Dermis blood vessel endothelial cell (primary cell): Measurements from ENCODE around the gene ZFAND3. TPM values are rescaled to one million over a fixed set of nuclear protein-coding genes. Genes with fewer than 3 reads are reported as not detected.
"Not testable (repeated sequence)": the region's sequence is repeated elsewhere in the genome, so short reads cannot be mapped to it uniquely, and the experiment has no call there.

ENCODE experiments used
- DNase-seq: peaks from one replicate; pipeline ENCODE4 v3.0.0; 2010
- total RNA-seq: library from RNA; depleted of rRNA; stranded (reverse); fragments of >200 nt; gene quantifications from 2 replicates; pipeline ENCODE4 v1.2.3, GENCODE V29; 2014

ZFAND3 gene
- total RNA-seq, 1 donor from 2014 or later, result 16.7 TPM

DNA sequence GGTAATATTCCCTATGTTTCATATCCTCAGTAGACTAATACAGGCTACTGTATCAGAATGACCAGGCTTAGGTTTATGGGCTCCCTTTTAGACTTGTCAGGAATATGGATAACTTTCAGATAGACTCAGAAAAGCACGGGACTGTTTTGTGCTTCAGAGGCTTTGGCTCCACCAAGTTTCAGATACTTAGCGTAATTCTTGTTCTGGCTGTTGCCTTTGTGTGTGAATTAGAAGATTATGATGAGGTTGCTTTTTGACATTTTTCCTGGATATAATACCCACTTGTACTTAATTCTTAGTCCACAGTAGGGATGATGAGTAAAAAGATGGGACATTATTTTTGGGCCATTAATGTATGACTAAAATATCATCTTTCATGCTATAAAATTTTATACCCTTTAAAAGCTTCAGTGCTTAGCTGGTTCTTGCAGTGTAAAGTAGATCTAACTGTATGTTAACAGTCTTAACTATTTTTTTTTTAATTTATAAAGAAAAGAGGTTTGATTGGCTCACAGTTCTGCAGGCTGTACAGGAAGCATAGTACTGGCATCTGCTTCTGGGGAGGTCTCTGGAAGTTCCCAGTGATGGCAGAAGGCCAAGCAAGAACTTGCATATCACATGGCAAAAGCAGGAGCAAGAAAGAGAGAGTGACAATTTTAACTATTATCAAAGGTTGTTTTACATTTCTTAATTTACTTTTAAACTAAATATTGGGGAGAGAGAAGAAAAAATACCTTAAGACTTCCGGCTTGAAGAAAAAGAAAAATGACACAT lies 120.7 kb downstream of the ZFAND3 start:
- peak; percentile 82 for DNase-seq

DNA sequence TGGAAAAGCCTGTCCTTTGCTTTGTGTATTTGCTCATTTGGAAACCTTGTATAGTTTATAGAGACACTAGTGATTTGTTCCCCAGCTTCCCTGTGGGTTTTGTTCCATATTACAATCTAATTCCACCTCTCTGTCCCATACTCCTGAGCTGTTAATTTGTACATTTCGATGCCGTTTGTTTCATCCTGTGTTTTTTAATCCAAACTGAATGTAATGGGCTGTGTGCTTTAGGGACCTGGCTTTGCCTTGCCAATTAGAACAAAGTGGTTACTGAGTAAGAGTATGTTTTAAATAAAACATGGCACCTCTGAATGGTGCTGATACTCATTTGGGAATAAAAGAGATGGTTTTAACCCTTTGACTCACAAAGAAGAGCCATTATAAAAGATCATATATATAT lies 122.3 kb downstream of the ZFAND3 start:
- no peak for DNase-seq

DNA sequence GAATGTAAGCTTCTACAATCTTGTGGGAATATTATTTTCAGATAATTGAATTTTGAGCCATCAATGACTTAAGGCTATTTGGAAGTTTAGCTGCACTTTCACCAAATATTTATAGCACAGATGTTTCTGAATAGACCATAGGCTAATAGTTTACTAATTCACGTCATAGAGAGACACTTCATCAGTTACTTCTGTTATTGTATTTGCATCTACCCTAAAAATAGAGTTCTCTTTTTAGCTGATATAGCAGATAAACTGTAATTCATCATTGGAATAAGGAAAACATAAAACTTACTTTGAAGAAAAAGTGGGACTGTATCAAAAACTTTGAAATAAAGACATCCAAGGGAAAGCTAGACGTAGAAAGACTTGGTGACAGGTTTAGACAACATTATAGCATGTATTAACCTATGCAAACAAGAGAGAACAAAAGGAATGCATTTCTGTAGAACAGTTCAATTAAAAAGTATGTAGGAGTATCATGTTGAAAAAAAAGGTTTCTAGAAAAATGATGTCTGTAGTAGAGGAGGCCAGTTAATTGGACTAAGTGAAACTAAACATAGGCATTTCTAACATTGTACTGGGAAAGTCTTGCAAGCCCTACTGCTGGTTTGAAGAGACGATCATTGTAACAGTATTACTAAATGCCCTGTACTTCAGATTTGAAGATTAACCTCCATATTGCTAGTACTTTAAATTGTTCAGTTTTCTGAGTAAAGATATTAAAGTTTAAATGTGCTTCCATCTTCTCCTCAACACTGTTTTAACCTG lies 123.3 kb downstream of the ZFAND3 start:
- no peak for DNase-seq

DNA sequence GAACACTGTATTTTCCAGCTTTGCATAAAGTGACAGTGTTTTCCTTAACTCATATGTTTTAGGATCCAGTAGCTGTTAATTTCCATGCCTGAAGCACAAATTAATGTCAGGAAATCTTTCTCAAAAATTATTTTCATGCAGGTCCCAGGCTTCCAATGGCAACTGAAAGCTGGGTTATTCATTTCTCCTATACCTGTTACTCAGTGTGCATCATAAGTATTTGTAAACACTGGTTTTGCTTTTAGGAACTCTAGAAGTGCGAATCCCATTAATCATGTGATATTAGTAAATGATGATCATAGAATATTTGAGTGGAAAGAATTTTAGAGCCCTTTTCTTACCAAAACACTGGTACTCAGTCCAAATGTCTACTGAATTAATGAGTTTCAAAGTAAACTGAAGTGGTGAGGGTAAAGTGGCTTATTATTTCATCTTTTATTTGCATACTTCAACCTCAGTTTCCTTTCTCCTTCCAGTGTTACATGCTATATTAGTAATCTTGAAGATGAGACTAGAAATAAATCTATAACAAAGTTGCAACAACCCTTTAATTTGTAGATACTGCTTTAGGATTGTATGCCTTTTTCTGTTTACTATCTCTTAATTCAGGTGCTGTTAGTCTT lies 124.0 kb downstream of the ZFAND3 start:
- DNase-seq, result no peak

DNA sequence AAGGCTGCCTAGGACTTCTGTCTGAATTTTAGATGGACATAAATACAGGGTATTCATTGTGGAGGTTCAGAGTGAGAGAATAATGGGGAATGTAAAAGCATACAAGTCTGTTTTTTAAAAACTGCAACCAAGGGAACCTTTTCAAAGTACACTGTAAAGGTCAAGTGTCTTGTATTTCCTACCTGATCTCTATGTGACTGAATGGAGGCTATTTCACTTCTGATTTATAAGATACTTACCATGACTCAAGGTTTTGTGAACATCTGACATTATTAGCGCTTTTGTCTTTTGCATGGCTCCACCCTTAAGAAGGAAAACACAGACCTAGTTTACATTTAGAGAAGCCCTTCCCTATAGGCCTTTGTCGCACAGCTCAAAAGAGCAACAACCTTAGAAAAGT lies 126.5 kb downstream of the ZFAND3 start:
- no peak for DNase-seq

DNA sequence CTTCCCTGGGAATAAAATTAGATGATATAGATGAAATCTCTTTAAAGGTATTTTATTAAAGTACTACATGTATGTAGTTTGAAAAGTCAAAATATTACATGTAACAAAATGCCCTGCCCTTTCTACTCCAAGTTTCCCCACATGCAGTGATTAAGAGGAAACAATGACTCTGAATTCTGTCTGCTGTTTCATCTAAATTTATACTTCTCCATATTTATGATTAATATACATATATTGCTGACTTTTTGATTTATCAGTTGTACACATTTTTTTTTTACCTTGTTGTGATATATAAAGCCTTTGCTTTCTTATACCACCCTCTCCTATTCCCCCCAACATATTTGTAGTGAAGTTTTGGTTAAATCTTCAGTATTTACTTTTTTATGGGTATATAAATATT lies 127.9 kb downstream of the ZFAND3 start:
- no peak for DNase-seq

DNA sequence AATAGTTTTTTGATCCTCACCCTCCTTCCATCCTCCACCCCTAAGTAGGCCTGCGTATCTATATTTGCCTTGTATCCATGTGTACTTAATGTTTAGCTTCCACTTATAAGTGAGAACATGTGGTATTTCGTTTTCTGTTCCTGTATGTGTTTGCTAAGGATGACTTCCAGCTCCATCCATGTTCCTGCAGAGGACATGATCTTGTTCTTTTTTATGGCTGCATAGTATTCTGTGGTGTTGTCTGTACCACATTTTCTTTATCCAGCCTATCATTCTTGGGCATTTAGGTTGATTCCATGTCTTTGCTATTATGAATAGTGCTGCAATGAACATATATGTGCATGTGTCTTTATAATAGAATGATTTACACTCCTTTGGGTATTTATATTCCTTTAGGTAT lies 129.1 kb downstream of the ZFAND3 start:
- not testable (repeated sequence) for DNase-seq

DNA sequence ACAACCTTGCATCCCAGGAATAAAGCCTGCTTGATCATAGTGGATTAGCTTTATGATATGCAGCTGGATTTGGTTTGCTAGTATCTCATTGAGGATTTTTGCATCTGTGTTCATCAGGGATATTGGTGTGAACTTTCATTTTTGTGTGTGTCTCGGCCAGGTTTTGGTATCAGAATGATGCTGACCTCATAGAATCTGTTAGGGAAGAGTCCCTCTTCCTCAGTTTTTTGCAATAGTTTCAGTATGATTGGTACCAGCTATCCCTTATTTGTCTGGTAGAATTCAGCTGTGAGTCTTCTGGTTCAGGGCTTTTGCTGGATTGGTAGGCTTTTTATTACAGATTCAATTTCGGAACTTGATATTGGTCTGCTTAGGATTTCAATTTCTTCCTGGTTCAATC lies 132.5 kb downstream of the ZFAND3 start:
- DNase-seq, result no peak

DNA sequence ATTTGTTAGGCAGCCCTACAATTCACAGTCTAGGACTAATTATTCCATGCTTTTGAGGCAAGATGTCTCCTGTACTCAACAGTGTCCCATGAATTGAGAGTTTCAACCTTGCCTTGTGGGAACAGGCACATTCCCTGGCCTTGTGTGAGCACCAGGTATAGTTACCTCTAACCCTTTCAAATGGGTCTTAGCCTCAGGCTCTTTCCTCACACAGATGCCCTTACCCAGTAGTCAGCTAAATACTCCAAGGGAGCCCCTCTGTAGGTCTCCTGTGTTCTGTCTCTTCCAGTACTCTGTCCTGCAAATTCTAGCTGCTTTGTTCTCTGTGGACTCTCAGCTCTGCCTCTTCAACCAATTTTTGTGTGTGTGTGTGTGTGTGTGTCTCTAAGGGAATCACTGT lies 135.3 kb downstream of the ZFAND3 start:
- no peak for DNase-seq

DNA sequence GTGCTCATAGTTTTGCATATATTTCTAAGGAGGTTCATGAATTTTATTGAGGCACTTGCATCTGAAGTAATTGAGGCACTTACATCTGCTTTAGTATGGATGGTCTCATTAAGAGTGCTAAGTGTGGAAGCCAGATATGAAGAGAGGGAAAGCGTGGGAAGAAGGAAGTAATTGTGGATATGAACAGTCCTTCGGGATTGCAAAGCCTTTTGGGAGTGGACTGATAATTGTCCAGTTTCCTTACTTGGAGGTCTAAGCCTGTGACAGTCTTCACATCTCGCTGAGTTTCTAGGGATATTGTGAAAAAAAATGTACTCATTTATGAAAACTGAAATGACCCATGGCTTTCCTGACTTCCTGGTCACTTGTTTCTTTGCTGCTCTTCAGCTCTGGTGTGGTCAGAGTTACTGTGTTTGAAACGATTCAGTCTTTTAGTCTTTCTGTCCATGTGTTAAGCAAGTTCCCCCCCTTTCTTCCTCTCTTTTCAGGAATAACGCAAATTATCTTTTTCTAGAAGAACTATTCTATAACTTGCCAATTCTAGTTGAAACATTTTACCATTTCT lies 137.3 kb downstream of the ZFAND3 start:
- peak; percentile 11 for DNase-seq

DNA sequence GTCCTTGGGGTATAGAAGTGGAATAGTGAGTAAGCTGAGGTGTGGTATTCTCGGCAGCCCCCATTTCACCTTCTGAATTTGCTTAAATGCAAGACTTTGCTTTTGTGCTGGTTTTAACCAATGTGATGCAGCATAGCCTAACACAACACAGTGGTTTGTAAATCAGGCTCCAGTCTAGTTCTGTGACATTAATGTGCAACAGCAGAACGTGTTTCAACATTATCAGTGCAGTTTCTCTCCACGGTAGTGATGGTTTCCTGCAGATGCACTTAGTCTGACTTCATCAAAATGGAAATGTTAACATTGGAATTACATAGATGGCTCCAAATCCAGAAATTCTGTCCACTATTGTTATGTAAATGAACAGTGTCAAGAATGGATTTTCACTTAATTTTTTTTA lies 139.5 kb downstream of the ZFAND3 start:
- DNase-seq, result no peak

DNA sequence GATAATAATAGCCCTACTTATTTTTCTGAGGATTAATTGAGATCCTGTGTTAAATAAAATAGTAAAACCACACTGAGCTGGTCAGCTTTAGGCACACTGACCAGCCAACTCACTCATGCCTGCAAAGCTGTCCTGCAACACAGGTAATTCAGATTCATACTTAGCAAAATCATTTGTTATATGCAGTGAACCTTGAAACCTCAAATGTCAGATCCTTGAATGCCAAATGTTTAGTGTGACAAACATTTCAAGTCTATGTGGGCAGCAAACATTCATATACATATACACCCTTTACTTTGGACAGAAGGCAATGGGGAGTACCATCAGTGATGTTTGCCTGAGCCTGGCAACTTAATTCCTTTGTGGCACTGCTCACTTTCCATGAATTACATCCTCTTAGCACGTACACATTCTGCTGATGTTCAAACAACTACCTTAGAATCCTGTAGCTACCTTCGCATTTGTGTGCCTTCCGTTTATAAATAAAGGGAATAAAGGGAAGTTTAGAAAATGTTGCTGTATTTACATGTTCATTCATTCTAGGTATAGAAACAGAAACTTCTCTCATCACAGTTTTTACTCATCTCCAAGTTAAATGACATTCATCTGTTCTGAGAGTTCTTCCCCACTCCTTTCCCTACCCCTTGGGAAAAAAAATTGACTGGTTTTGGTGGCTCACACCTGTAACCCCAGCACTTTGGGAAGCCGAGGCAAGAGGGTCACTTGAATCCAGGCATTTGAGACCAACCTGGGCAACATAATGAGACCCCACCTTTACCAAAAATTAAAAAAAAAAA lies 140.8 kb downstream of the ZFAND3 start:
- no peak for DNase-seq

DNA sequence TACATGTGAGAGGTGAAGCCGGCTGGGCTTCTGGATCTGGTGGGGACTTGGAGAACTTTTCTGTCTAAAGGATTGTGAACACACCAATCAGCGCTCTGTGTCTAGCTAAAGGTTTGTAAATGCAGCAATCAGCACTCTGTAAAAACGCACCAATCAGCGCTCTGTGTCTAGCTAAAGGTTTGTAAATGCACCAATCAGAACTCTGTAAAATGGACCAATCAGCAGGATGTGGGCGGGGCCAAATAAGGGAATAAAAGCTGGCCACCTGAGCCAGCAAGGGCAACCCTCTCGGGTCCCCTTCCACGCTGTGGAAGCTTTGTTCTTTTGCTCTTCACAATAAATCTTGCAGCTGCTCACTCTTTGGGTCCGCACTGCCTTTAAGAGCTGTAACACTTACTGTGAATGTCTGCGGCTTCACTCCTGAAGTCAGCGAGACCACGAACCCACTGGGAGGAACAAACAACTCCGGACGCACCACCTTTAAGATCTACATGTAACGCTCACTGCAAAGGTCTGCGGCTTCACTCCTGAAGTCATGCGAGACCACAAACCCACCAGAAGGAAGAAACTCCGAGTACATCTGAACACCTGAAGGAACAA lies 143.1 kb downstream of the ZFAND3 start:
- not testable (repeated sequence) for DNase-seq

DNA sequence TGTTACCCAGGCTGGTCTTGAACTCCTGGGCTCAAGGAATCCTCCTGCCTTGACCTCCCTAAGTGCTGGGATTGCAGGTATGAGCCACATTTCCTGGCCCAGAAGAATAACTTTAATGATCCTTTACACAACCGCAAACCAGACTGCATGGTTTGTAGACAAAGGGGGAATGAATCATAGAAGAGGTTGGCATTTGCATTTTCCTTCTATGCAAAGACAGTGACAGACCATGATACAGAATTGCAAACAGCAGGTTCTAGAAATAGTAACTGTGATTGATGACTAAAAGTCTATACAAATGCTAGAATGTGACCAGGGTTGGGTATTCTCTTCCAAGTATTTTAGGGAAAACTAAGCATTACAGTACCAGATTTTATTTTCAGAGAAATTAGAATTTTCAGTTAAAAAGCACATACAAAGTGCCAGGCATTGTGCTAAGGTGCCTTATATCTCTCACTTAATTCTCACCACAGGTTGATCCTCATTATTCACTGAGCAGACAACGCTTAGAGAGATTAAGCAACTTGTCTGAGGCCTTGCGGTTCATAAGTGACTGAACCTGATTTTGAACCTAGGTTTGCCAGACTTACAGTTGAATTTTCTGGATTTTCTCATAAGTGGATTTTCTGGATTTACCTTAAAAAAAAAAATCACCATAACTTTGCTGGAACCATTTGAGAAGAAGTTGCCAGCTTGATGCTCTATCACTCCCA lies 146.6 kb downstream of the ZFAND3 start:
- peak; percentile 53 for DNase-seq

DNA sequence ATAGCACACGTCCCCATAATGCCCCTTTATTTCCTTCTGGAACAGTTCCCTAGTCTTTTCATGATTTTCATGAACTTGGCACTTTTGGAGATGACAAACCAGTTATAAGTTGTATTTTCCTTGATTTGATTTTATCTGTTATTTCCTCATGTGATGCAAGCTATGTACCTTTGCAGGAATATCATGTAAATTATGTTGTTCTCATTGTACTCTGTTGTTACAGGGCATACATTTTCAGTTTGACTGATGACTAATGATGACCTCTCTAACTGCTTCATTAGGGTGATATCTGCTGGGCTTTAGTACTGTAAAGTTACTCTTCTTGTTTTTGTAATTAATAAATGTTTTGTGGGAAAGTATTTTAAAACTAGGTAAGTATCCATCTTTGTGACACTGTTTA lies 147.3 kb downstream of the ZFAND3 start:
- peak; percentile 6 for DNase-seq

DNA sequence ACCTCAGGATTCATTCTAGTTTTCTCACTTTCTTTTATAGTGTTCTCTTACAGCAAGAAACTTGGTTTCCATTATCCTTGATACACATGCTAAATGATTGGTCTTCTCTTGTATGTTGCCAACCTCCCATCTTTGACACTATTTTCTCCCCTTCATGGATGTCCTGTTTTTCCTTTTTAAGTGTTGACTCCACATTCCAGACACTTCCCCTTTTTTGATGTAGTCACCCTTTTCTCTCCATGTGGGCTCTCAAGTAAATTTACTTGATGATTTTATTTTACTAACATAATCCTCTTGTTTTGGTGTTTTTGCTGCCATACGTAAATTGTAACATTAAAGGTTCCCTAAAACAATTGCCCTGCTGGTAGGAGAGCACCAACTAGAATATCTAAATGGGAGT lies 148.1 kb downstream of the ZFAND3 start:
- DNase-seq, result no peak

DNA sequence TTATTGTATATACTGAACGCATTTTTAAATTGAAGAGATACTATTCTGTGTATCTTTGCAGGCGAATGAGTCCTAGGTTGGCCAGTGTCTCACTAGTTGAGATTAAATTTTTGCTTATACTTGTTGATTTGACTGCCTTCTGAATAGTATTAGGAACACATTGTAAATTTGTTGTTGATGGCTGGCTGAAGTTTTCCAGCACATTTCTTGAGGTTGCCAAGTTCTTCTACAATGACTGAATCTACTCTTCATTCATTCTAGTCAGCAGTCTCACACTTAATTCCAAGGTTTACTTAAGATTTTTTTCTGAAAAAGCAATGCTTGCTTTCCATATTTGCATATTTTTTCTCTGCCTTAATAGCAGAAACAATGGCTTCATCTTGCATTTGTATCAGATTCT lies 151.7 kb downstream of the ZFAND3 start:
- no peak for DNase-seq

DNA sequence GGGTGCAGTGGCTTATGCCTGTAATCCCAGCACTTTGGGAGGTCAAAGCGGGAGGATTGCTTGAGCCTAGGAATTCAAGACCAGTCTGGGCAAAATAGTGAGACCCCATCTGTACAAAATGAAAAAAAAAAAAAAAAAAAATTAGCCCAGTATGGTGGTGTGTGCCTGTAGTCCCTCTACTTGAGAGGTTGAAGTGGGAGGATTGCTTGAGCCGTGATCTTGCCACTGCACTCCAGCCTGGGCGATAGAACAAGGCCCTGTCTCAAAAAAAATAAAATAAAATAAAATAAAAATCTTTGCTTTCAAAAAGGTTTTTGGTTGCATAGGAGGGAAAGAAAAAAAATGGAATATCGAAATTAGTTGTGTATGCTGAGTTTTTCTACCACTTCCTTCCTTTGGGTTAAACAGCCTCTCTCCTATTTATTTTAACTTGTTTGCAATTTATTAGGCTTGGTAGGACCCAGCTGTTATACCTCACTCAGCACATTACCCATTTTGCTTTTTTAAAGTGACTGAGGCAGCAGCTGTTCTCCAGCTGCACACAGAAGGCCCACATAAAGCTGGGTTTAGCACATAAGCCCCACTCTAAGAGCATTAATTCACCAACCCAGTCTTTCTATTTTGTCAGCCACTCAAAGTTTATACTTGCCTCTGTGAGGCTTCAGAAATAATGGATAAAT lies 152.3 kb downstream of the ZFAND3 start:
- no peak for DNase-seq

DNA sequence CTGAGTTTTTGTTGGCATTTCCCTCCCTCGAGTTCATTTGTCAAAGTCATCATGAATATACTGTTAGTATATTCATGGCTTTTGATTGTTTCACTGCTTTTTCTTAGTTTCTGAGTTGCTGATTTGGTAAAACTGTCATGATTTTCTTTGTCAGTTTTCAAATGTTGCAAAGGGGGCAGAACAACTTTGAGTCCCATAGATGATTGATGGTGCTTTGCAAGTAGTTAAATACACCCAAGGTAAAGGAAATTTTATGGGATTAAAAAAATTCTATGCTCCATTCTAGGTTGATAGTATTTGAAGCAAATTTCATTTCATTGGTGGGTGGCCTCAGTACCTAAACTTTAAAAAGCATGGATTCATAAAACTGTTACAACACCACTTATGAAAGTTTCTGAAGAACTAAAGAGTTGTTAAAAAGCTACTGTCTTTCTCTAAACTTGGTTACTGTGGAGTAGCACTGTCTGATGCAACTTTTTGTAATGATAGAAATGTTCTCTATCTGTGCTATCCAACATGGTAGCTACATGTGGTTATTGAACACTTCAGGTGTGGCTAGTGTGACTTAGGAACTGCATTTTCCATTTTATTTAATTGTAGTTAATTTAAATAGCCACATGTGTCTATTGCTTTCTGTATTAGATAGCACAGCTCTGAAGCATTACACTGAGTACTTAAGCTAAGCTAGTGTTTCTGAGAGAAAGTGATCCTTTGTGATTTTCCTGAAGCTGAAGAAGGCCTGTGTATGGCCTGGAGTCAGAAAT lies 153.6 kb downstream of the ZFAND3 start:
- no peak for DNase-seq

DNA sequence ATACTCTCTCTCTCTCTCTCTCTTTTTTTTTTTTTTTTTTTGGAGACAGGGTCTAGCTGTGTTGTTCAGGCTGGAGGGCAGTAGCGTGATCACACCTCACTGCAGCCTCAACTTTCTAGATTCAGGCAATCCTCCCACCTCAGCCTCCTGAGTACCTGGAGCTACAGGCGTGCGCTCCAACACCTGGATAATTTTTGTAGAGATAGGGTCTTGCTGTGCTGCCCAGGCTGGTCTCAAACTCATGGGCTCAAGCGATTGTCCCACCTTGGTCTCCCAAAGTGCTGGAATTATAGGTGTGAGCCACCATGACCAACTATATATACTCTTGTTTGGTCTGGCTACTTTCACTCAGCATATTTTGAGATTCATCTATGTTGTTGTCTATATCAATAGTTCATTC lies 154.9 kb downstream of the ZFAND3 start:
- no peak for DNase-seq
